ENCODE results near the gene MSH5. TPM values are rescaled to one million over a fixed set of nuclear protein-coding genes. Genes with fewer than 3 reads are reported as not detected.

The MSH5 gene
- total and polyA plus RNA-seq, 9 of the 15 experiments (the other 6 are each of a cell fraction or from before 2014, with no cell fraction given) = 12.5 to 104 (median 46.6) TPM

DNA sequence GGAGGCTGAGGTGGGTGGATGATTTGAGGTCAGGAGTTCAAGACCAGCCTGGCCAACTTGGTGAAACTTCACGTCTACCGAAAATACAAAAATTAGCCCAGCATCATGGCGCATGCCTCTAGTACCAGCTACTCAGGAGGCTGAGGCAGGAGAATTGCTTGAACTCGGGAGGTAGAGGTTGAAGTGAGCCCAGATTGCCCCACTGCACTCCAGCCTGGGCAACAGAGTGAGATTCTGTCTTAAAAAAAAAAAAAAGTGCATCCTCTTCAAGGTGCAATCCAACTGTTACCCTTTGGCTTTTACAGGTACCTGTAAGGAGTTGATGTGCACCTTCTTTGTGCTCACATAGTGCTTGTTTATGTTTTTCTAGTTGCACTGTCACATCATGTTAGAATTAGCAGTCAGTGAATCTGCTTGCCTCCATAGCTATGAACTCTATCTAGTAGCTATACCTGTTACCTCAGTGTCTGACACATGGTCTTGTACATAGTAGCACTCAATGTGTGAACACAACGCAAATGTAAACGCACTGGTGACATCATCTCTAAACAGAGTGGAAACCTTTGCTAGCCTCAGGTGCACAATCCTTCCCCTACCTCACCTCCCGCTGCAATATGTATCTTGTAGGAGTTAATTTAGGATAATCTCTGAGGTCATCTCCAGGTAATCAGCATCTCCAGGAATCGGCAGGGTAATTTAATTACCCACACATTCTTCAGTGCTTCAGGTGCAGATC, 9.7 kb downstream of the MSH5 start (continued):
- TF ChIP-seq HSF4 (CRISPR knock-in tag; IDR thresholded peaks at IDR 0.05; ENCODE audit: borderline replicate concordance) (no peak), HCFC1 (IDR thresholded peaks at IDR 0.05; ENCODE audit: low read depth, low read length) (no peak), ZNF121 (CRISPR knock-in tag; conservative IDR thresholded peaks at IDR 0.05) (peak; percentile 67; the same call in 1 of the 2 replicates), ETS2 (tag; IDR thresholded peaks at IDR 0.05; ENCODE audit: borderline replicate concordance, poor library complexity, severe bottlenecking) (no peak), ZNF133 (CRISPR knock-in tag; IDR thresholded peaks at IDR 0.05) (no peak), TBP (optimal IDR thresholded peaks at IDR 0.05; ENCODE audit: low read depth, low read length) (no peak), ARID2 (IDR thresholded peaks at IDR 0.05) (no peak), MTA3 (IDR thresholded peaks at IDR 0.05; ENCODE audit: borderline replicate concordance) (no peak), KLF16 (IDR thresholded peaks at IDR 0.05) (no peak), C11orf30 (IDR thresholded peaks at IDR 0.05; ENCODE audit: low read depth) (no peak), ZEB2 (IDR thresholded peaks at IDR 0.05) (peak; percentile 65), CEBPG (CRISPR knock-in tag; IDR thresholded peaks at IDR 0.05) (no peak), CEBPG (tag; conservative IDR thresholded peaks at IDR 0.05 in 1 of 2, IDR thresholded peaks at IDR 0.05 in 1 of 2) (no peak), PHF21A (IDR thresholded peaks at IDR 0.05; ENCODE audit: borderline replicate concordance, low read depth) (no peak), ESRRB (CRISPR knock-in tag; IDR thresholded peaks at IDR 0.05; ENCODE audit: borderline replicate concordance) (no peak), CTBP1 (IDR thresholded peaks at IDR 0.05; ENCODE audit: borderline replicate concordance) (0 out of 2 replicates have a peak, but pooled peaks have one; percentile 26), CXXC5 (CRISPR knock-in tag; IDR thresholded peaks at IDR 0.05) (no peak), TCF7L2 (IDR thresholded peaks at IDR 0.05; ENCODE audit: low read depth, low read length) (no peak)
- TF ChIP-seq, protein P1, sequence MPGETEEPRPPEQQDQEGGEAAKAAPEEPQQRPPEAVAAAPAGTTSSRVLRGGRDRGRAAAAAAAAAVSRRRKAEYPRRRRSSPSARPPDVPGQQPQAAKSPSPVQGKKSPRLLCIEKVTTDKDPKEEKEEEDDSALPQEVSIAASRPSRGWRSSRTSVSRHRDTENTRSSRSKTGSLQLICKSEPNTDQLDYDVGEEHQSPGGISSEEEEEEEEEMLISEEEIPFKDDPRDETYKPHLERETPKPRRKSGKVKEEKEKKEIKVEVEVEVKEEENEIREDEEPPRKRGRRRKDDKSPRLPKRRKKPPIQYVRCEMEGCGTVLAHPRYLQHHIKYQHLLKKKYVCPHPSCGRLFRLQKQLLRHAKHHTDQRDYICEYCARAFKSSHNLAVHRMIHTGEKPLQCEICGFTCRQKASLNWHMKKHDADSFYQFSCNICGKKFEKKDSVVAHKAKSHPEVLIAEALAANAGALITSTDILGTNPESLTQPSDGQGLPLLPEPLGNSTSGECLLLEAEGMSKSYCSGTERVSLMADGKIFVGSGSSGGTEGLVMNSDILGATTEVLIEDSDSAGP (CRISPR knock-in tag; IDR thresholded peaks at IDR 0.05) = 0 out of 2 replicates have a peak, but pooled peaks have one; percentile 14
- TF ChIP-seq, protein P2, sequence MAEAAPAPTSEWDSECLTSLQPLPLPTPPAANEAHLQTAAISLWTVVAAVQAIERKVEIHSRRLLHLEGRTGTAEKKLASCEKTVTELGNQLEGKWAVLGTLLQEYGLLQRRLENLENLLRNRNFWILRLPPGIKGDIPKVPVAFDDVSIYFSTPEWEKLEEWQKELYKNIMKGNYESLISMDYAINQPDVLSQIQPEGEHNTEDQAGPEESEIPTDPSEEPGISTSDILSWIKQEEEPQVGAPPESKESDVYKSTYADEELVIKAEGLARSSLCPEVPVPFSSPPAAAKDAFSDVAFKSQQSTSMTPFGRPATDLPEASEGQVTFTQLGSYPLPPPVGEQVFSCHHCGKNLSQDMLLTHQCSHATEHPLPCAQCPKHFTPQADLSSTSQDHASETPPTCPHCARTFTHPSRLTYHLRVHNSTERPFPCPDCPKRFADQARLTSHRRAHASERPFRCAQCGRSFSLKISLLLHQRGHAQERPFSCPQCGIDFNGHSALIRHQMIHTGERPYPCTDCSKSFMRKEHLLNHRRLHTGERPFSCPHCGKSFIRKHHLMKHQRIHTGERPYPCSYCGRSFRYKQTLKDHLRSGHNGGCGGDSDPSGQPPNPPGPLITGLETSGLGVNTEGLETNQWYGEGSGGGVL (CRISPR knock-in tag; IDR thresholded peaks at IDR 0.05) = no peak
- TF ChIP-seq, protein P3, sequence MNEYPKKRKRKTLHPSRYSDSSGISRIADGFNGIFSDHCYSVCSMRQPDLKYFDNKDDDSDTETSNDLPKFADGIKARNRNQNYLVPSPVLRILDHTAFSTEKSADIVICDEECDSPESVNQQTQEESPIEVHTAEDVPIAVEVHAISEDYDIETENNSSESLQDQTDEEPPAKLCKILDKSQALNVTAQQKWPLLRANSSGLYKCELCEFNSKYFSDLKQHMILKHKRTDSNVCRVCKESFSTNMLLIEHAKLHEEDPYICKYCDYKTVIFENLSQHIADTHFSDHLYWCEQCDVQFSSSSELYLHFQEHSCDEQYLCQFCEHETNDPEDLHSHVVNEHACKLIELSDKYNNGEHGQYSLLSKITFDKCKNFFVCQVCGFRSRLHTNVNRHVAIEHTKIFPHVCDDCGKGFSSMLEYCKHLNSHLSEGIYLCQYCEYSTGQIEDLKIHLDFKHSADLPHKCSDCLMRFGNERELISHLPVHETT (CRISPR knock-in tag; conservative IDR thresholded peaks at IDR 0.05 in 1 of 2, IDR thresholded peaks at IDR 0.05 in 1 of 2) = no peak
- TF ChIP-seq, protein P4, sequence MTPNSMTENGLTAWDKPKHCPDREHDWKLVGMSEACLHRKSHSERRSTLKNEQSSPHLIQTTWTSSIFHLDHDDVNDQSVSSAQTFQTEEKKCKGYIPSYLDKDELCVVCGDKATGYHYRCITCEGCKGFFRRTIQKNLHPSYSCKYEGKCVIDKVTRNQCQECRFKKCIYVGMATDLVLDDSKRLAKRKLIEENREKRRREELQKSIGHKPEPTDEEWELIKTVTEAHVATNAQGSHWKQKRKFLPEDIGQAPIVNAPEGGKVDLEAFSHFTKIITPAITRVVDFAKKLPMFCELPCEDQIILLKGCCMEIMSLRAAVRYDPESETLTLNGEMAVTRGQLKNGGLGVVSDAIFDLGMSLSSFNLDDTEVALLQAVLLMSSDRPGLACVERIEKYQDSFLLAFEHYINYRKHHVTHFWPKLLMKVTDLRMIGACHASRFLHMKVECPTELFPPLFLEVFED (CRISPR knock-in tag; conservative IDR thresholded peaks at IDR 0.05) = no peak
